SU-DHL-6 (cell line): ENCODE results near the gene DENND2A.

Experiments used
- H2AFZ ChIP-seq: fragments of 200-600 bp; sonication (generic); 2 replicates; pipeline ENCODE4 v1.6.1; 2014; ENCODE audit warnings: low read depth, mild to moderate bottlenecking, moderate library complexity, mixed read lengths, antibody characterized with exemption, low read length; ENCODE audit not compliant: severe bottlenecking
- H3F3A ChIP-seq: fragments of 200-600 bp; shearing (Covaris generic); 2 replicates; pipeline ENCODE4 v1.6.0; 2016; ENCODE audit warnings: antibody characterized with exemption, mild to moderate bottlenecking; ENCODE audit not compliant: insufficient read depth
- H3K27ac ChIP-seq: fragments of 200-600 bp; sonication (generic); 2 replicates; pipeline ENCODE4 v1.5.1; 2016; ENCODE audit warnings: low read depth, mild to moderate bottlenecking, low read length, moderate library complexity, mixed read lengths
- H3K27me3 ChIP-seq: fragments of 200-600 bp; sonication (generic), shearing (Covaris generic); 2 replicates; pipeline ENCODE4 v1.6.0; 2014; ENCODE audit warnings: mild to moderate bottlenecking, low read length
- H3K36me3 ChIP-seq: fragments of 200-600 bp; sonication (generic); 2 replicates; pipeline ENCODE4 v1.6.1; 2014; ENCODE audit warnings: mild to moderate bottlenecking, low read length, mixed read lengths
- H3K4me2 ChIP-seq: fragments of 300-600, 200-600 bp; shearing (Covaris generic), sonication (generic); 2 replicates; pipeline ENCODE4 v1.6.0; 2014; ENCODE audit warnings: low read length, low read depth, mild to moderate bottlenecking; ENCODE audit not compliant: poor library complexity, severe bottlenecking
- H3K4me3 ChIP-seq: fragments of 200-600 bp; sonication (generic); 2 replicates; pipeline ENCODE4 v1.5.1; 2014; ENCODE audit warnings: antibody characterized with exemption, low read length, mild to moderate bottlenecking, mixed read lengths; ENCODE audit not compliant: insufficient read depth, poor library complexity, severe bottlenecking
- H3K79me2 ChIP-seq: fragments of 200-600 bp; sonication (generic); 2 replicates; pipeline ENCODE4 v1.6.1; 2014; ENCODE audit warnings: mild to moderate bottlenecking, low read length, moderate library complexity; ENCODE audit not compliant: insufficient read depth
- H3K9ac ChIP-seq: fragments of 200-600 bp; sonication (generic); 2 replicates; pipeline ENCODE4 v1.7.0; 2014; ENCODE audit warnings: mild to moderate bottlenecking, low read length
- H3K9me2 ChIP-seq: fragments of 200-600 bp; sonication (generic); replicated peaks from 2 replicates; pipeline ENCODE4 v1.6.1; 2014; ENCODE audit warnings: low read length; ENCODE audit not compliant: insufficient read depth
- H3K9me3 ChIP-seq: fragments of 200-600 bp; sonication (generic); 2 replicates; pipeline ENCODE4 v1.6.1; 2014; ENCODE audit warnings: low read length, mixed read lengths; ENCODE audit not compliant: insufficient read depth
- H4K20me1 ChIP-seq: fragments of 200-600 bp; sonication (generic); 2 replicates; pipeline ENCODE4 v1.6.1; 2014; ENCODE audit warnings: low read depth, mild to moderate bottlenecking, antibody characterized with exemption, low read length, moderate library complexity, mixed read lengths
- EZH2phosphoT487 ChIP-seq: fragments of 200-600 bp; sonication (generic), shearing (Covaris generic); conservative IDR thresholded peaks from 2 replicates; pipeline ENCODE4 v1.6.1; 2018; ENCODE audit warnings: mild to moderate bottlenecking, antibody characterized with exemption, low read length, moderate library complexity, mixed read lengths
- TF ChIP-seq, protein P1 (sequence below): fragments of 200-600 bp; sonication (generic); IDR thresholded peaks from one replicate; pipeline ENCODE4 v1.5.1; 2017; ENCODE audit warnings: antibody characterized with exemption, mild to moderate bottlenecking, low read length, moderate library complexity; ENCODE audit not compliant: insufficient read depth, poor library complexity, severe bottlenecking

Gene DENND2A

DNA sequence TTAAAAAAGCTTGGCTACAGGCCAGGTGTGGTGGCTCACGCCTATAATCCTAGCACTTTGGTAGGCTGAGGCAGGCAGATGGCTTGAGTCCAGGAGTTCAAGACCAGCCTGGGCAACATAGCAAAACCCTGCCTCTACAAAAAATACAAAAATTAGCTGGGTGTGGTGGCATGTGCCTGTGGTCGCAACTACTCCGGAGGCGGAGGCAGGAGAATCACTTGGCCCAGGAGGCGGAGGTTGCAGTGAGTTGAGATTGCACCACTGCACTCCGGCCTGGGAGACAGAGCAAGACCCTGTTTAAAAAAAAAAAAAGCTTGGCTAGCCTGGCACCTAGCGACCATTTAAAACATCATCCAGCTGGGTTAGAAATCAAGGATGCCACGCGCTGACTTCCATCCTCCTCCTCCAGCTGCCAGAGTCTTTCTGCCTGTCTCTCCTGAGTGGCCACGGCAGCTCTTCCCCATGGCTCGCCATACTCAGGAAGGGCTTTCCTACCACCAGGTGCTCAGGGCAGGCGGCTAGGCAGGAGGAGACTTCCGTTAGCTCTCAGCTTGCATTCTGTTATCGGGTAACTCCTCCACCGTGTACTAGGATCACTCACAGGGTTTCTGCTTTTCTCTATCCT is 45.0 kb downstream of the DENND2A start:
- TF ChIP-seq EZH2phosphoT487, result no peak
- TF ChIP-seq, protein P1, sequence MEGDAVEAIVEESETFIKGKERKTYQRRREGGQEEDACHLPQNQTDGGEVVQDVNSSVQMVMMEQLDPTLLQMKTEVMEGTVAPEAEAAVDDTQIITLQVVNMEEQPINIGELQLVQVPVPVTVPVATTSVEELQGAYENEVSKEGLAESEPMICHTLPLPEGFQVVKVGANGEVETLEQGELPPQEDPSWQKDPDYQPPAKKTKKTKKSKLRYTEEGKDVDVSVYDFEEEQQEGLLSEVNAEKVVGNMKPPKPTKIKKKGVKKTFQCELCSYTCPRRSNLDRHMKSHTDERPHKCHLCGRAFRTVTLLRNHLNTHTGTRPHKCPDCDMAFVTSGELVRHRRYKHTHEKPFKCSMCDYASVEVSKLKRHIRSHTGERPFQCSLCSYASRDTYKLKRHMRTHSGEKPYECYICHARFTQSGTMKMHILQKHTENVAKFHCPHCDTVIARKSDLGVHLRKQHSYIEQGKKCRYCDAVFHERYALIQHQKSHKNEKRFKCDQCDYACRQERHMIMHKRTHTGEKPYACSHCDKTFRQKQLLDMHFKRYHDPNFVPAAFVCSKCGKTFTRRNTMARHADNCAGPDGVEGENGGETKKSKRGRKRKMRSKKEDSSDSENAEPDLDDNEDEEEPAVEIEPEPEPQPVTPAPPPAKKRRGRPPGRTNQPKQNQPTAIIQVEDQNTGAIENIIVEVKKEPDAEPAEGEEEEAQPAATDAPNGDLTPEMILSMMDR, result no peak
- H3K27ac ChIP-seq, result no peak overlapping the region
- H2AFZ ChIP-seq, result no peak overlapping the region
- H3K9me2 ChIP-seq, result no peaks in the 10 kb centered on the region
- no peaks in the 10 kb centered on the region for H3K79me2 ChIP-seq
- no peaks in the 10 kb centered on the region for H3K36me3 ChIP-seq
- no peak overlapping the region for H3K9ac ChIP-seq
- no peaks in the 10 kb centered on the region for H3K9me3 ChIP-seq
- no peaks in the 10 kb centered on the region for H3F3A ChIP-seq
- H3K4me2 ChIP-seq, result no peak overlapping the region
- H3K4me3 ChIP-seq, result no peak overlapping the region
- H4K20me1 ChIP-seq, result no peaks in the 10 kb centered on the region
- no peaks in the 10 kb centered on the region for H3K27me3 ChIP-seq

DNA sequence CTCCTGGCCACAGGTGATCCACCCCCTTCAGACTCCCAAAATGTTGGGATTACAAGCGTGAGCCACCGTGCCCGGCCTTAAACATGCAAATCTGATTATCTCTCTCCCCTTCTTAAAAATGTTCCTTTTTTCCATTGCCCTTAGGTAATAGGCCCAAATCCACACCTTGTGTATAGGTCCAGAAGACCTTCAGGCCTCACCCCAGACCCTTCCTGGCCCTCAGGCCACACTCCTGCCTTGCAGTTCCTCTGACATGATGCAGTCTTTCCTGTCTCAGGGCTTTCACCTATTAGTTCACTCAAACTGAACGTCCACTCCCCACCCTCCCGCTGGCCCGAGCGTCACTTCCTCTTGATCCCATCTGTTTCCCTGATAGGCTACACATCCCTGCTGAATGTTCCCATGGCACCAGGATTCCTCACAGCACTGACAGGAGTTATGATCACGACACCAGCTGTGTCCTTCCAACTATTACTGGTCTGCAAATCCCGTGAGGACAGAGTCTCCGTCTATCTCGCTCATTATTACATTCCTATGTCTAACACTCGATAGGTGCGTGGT is 46.4 kb downstream of the DENND2A start:
- no peaks in the 10 kb centered on the region for H3K27me3 ChIP-seq
- H2AFZ ChIP-seq, result no peak overlapping the region
- H3K27ac ChIP-seq, result no peak overlapping the region
- H3K9ac ChIP-seq, result no peak overlapping the region
- H3K9me3 ChIP-seq, result no peaks in the 10 kb centered on the region
- no peaks in the 10 kb centered on the region for H3K79me2 ChIP-seq
- TF ChIP-seq EZH2phosphoT487, result no peak
- TF ChIP-seq, protein P1, result no peak
- H4K20me1 ChIP-seq, result no peaks in the 10 kb centered on the region
- no peaks in the 10 kb centered on the region for H3K36me3 ChIP-seq
- H3K4me3 ChIP-seq, result no peak overlapping the region
- no peak overlapping the region for H3K4me2 ChIP-seq
- no peaks in the 10 kb centered on the region for H3K9me2 ChIP-seq
- H3F3A ChIP-seq, result no peaks in the 10 kb centered on the region

DNA sequence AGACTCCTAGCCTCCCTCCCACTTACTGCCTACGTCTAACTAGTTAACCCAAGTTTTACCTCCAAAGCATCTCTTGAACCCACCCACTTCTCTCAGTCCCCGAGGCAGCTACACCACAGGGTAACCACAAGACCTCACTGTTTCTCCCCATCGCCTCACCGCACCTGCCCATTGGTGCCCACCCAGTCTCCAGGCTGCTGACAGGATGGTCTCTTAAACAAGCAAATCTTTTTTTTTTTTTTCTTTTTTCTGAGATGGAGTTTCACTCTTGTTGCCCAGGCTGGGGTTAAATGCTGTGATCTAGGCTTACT is 47.0 kb downstream of the DENND2A start:
- no peak overlapping the region for H3K9ac ChIP-seq
- no peak overlapping the region for H3K27ac ChIP-seq
- no peaks in the 10 kb centered on the region for H3F3A ChIP-seq
- no peaks in the 10 kb centered on the region for H3K79me2 ChIP-seq
- H3K36me3 ChIP-seq, result no peaks in the 10 kb centered on the region
- no peak overlapping the region for H2AFZ ChIP-seq
- TF ChIP-seq EZH2phosphoT487, result no peak
- TF ChIP-seq, protein P1, result no peak
- no peaks in the 10 kb centered on the region for H3K9me3 ChIP-seq
- H3K9me2 ChIP-seq, result no peaks in the 10 kb centered on the region
- no peaks in the 10 kb centered on the region for H4K20me1 ChIP-seq
- H3K4me2 ChIP-seq, result no peak overlapping the region
- no peak overlapping the region for H3K4me3 ChIP-seq
- no peaks in the 10 kb centered on the region for H3K27me3 ChIP-seq
